Suprapubic skin (tissue), 4 donors: ENCODE results near the gene PDE4D. TPM values are rescaled to one million over a fixed set of nuclear protein-coding genes. Genes with fewer than 3 reads are reported as not detected.

Source experiments
- DNase-seq, 2 donors: peaks; one replicate each; pipeline ENCODE4 v3.0.0-alpha.2; 2019; ENCODE audit warnings: low spot score in 2 of 2
- H3K27ac ChIP-seq: fragments of 200-600 bp; sonication (generic); one replicate; pipeline ENCODE4 v1.5.1; 2019
- H3K27me3 ChIP-seq: fragments of 200-600 bp; sonication (generic); one replicate; pipeline ENCODE4 v1.5.1; 2019
- H3K36me3 ChIP-seq: fragments of 200-600 bp; sonication (generic); one replicate; pipeline ENCODE4 v1.5.1; 2019
- H3K4me1 ChIP-seq: fragments of 200-600 bp; sonication (generic); one replicate; pipeline ENCODE4 v1.5.1; 2019
- H3K4me3 ChIP-seq: fragments of 200-600 bp; sonication (generic); one replicate; pipeline ENCODE4 v1.5.1; 2019; ENCODE audit warnings: mild to moderate bottlenecking
- H3K9me3 ChIP-seq: fragments of 200-600 bp; sonication (generic); one replicate; pipeline ENCODE4 v1.5.1; 2019
- EP300 ChIP-seq: sonication (generic); formaldehyde crosslinking; IDR thresholded peaks from one replicate; pipeline ENCODE4 v1.6.1; 2017; ENCODE audit warnings: antibody characterized with exemption
- POLR2A ChIP-seq, 2 donors: fragments of 450-650 bp; IDR thresholded peaks; one replicate each; pipeline ENCODE4 v1.6.1; 2017; ENCODE audit warnings: antibody characterized with exemption in 2 of 2, mild to moderate bottlenecking in 2 of 2, moderate library complexity in 2 of 2
- POLR2AphosphoS5 ChIP-seq, 3 donors: sonication (generic); formaldehyde crosslinking; IDR thresholded peaks; one replicate each; pipeline ENCODE4 v1.6.1; 2017; ENCODE audit warnings: antibody characterized with exemption in 3 of 3
- WGBS: methylation state at CpG from one replicate; pipeline ENCODE4 v1.1.5; 2018; 5-methylcytosine and 5-hydroxymethylcytosine counted together
- total RNA-seq, 4 donors: library from RNA; depleted of rRNA; stranded (reverse); fragments of >200 nt; gene quantifications; one replicate each; pipeline ENCODE4 v1.1.0, GENCODE V29; 2016
- TF ChIP-seq, protein P1 (sequence below), 2 donors: fragments of 200-600 bp in 1 of 2; fragments of 450-650 bp in 1 of 2; sonication (generic) in 1 of 2; IDR thresholded peaks; one replicate each; pipeline ENCODE4 v1.5.1; 2016 to 2019; ENCODE audit warnings: antibody characterized with exemption in 2 of 2, mild to moderate bottlenecking in 1 of 2, moderate library complexity in 1 of 2

The PDE4D gene
- total RNA-seq, 4 donors from 2014 or later = 26.8 to 57.2 (median 29.9) TPM

DNA sequence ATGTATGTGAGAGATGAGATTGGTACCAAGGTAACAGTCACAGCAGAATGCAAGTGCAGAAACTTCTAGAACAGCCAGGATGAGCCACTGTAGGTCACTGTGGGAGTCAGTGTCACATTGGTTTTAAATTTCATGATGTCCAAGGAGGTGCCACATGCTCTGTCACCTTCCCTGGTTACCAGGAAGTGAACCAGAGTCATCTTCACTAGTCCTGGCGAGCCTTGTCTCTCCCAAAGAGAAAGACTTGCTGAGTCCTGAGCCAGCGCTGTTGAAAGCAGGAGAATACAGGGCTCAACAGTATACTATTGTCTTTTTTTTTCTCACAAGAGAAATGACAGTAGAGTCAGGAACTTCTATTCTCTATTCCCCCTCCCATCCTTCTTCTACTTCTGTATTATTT lies 695.2 kb downstream of the PDE4D start:
- no peak overlapping the region for H3K4me3 ChIP-seq
- peaks cover 4% of the 10 kb centered on the region for H3K36me3 ChIP-seq
- no peak overlapping the region for H3K27ac ChIP-seq
- no peak for DNase-seq
- no peaks in the 10 kb centered on the region for H3K9me3 ChIP-seq
- TF ChIP-seq POLR2AphosphoS5 (IDR thresholded peaks at IDR 0.05) (no peak), EP300 (no peak), POLR2A (IDR thresholded peaks at IDR 0.05) (no peak)
- TF ChIP-seq, protein P1, sequence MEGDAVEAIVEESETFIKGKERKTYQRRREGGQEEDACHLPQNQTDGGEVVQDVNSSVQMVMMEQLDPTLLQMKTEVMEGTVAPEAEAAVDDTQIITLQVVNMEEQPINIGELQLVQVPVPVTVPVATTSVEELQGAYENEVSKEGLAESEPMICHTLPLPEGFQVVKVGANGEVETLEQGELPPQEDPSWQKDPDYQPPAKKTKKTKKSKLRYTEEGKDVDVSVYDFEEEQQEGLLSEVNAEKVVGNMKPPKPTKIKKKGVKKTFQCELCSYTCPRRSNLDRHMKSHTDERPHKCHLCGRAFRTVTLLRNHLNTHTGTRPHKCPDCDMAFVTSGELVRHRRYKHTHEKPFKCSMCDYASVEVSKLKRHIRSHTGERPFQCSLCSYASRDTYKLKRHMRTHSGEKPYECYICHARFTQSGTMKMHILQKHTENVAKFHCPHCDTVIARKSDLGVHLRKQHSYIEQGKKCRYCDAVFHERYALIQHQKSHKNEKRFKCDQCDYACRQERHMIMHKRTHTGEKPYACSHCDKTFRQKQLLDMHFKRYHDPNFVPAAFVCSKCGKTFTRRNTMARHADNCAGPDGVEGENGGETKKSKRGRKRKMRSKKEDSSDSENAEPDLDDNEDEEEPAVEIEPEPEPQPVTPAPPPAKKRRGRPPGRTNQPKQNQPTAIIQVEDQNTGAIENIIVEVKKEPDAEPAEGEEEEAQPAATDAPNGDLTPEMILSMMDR (IDR thresholded peaks at IDR 0.05) = no peak
- no peaks in the 10 kb centered on the region for H3K4me1 ChIP-seq
- WGBS = 80% methylated on average over 2 of the region's 2 CpGs
- H3K27me3 ChIP-seq = no peaks in the 10 kb centered on the region

DNA sequence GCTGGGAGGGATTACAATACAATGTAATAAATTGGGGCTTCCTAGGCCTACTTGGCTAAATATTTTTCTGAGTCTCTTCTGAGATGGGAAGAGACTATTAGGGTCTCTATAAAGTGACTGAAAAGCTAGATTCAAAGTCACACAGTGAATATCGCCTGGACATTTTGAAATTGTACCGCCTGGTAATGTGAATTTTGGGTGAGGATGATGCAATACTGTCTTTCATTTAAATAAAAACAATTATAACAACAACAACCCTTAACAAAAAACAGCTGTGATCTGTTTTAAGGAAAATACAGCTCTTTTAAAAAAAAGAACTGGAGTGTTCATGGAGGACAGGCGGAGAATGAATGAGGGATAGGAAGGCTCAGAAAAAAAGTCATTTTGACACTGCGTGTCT lies 695.6 kb downstream of the PDE4D start:
- H3K36me3 ChIP-seq = peaks cover 4% of the 10 kb centered on the region
- H3K4me1 ChIP-seq = no peaks in the 10 kb centered on the region
- WGBS = 56% methylated on average over 4 of the region's 4 CpGs
- no peak for DNase-seq
- TF ChIP-seq POLR2AphosphoS5 (IDR thresholded peaks at IDR 0.05) (no peak), EP300 (no peak), POLR2A (IDR thresholded peaks at IDR 0.05) (no peak)
- TF ChIP-seq, protein P1 (IDR thresholded peaks at IDR 0.05) = no peak
- no peak overlapping the region for H3K27ac ChIP-seq
- no peak overlapping the region for H3K4me3 ChIP-seq
- no peaks in the 10 kb centered on the region for H3K9me3 ChIP-seq
- H3K27me3 ChIP-seq = no peaks in the 10 kb centered on the region

DNA sequence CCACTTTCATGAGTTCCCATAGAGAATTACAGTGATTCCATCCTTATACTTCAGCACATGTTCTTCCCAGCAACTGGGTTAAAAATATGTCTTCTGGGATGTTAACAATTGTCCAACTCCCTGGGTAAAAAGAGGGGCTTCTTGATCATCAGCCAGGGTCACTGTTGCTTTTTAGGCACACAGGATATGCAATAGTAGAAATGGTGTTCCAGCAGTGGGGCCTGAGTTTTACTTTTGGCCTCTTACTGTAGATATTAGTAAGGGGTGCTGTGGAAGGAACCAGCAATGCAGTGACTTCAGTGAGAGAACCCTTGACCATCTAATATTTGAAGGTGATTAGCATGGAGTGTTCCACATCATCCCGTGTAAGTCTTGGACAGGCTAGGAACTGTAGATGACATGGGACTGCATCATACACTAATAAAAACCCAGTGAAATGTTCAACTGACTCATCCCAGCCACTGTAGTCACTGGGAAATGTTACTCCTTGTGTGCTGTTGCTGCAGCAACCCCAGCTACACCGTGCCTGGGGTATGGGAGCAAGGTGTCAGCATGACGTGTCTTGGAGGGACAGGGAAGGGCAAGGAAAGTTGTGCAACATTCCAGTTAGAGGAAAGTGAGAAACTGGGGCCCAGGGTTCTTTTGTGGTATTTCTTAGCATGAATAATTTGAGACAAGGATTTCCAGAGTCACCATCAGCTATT lies 699.8 kb downstream of the PDE4D start:
- TF ChIP-seq POLR2AphosphoS5 (IDR thresholded peaks at IDR 0.05) (no peak), POLR2A (IDR thresholded peaks at IDR 0.05) (no peak), EP300 (no peak)
- TF ChIP-seq, protein P1 (IDR thresholded peaks at IDR 0.05) = no peak
- peaks cover 4% of the 10 kb centered on the region for H3K36me3 ChIP-seq
- WGBS = 55% methylated on average over 3 of the region's 3 CpGs
- peaks cover 4% of the 10 kb centered on the region for H3K4me1 ChIP-seq
- no peak overlapping the region for H3K4me3 ChIP-seq
- H3K27ac ChIP-seq = no peak overlapping the region
- DNase-seq = no peak
- no peaks in the 10 kb centered on the region for H3K27me3 ChIP-seq
- no peaks in the 10 kb centered on the region for H3K9me3 ChIP-seq

DNA sequence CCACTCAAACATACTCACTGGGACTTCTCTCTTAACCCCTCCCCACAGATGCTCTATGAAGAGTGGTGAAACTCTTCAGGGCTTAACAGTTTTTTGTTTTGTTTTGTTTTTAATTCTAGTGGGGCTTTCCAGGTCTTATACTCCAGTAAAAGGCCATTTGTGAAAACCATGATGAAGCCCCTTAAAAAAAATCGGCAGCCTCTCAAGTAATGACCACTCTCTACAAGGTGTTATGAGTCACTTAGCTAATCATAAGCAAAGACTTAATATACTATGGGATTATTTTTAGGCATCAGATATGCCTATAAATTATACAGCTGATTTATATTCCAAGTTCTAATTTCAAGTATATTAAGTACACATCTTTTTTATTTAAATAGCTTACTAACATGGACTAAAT lies 702.8 kb downstream of the PDE4D start:
- TF ChIP-seq, protein P1 (IDR thresholded peaks at IDR 0.05) = no peak
- TF ChIP-seq POLR2A (IDR thresholded peaks at IDR 0.05) (no peak), EP300 (no peak), POLR2AphosphoS5 (IDR thresholded peaks at IDR 0.05) (no peak)
- Histone ChIP-seq H3K27me3 (no peaks in the 10 kb centered on the region), H3K27ac (no peak overlapping the region), H3K4me3 (no peak overlapping the region), H3K36me3 (peaks cover 4% of the 10 kb centered on the region), H3K9me3 (no peaks in the 10 kb centered on the region), H3K4me1 (peaks cover 10% of the 10 kb centered on the region)
- 75% methylated on average over 1 of the region's 1 CpG for WGBS
- DNase-seq = no peak

DNA sequence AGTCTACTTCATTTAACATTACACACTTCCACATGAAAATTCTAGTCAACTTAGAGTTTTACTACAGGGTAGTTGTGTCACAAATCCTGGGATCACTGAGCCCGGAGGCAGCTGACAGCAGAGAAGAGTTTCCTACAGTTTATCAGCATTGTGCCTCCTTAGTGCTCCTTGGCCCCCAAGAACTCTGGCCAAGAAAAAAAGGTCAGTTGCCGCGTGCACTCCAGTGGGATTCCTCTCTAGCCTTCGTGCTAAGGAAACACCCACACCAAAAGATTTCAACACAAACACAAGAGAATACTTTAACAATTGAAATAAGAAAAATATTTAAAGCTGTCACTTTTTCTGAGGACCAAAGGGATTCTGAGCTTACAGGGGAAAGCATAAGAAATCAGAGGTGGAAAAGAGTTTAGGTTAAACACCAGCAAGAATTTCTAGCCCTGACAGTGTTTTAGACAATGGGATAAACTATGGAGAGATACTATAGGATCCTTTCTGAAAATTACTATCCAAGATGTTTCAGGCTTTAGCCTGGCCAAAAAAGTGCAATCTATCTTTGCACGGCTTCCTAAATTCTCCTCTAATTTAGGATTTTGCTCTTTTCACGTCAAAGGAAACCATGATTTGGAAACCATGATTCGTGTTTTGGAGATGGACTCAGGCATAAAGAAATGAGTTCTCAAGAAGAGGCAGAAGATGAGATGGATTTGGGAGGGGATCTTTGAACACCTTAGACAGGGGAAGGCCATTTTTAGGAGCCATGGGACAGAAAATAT lies 703.9 kb downstream of the PDE4D start:
- no peak for DNase-seq
- Histone ChIP-seq H3K36me3 (no peaks in the 10 kb centered on the region), H3K9me3 (no peaks in the 10 kb centered on the region), H3K27ac (no peak overlapping the region), H3K27me3 (no peaks in the 10 kb centered on the region), H3K4me3 (no peak overlapping the region), H3K4me1 (peaks cover 10% of the 10 kb centered on the region)
- 75% methylated on average over 7 of the region's 7 CpGs for WGBS
- no peak for TF ChIP-seq EP300
- TF ChIP-seq, protein P1 (IDR thresholded peaks at IDR 0.05) = no peak
- no peak for TF ChIP-seq POLR2AphosphoS5 (IDR thresholded peaks at IDR 0.05)
- TF ChIP-seq POLR2A (IDR thresholded peaks at IDR 0.05) = no peak
